ENCODE data around the gene GZMH.

DNA sequence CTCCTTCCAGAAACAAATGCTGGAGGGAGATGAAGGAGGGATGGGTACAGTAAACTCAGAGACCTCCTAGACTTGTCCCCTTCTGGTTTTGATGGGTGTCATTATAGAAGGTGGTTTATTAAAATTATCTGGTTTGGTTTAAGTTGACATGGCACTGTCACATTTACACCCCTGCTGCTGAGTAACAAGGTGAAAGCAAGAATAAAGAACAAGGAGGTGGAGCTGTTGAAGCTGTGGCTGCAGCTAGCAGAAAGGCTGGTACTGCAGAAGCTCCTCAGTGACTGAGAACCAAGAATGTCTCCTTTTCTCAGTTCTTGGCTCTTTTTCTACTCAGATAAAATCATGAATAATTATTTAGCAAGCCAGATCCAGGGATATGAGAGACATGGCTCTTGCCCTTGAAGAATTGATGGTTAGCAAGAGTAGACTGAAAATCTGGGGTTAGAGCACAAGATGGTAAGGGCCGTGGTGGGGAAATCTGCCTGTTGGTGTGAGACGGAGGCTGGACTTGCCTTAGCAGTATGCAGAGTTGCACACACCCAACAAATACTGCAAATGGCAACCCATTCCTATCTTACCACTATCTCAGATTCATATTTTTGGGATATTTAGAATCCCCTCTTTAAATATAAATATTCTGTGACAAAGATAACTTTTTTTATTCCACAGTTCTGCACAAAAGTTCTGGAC is at the start of gene GZMH:
- TF ChIP-seq, protein P1, sequence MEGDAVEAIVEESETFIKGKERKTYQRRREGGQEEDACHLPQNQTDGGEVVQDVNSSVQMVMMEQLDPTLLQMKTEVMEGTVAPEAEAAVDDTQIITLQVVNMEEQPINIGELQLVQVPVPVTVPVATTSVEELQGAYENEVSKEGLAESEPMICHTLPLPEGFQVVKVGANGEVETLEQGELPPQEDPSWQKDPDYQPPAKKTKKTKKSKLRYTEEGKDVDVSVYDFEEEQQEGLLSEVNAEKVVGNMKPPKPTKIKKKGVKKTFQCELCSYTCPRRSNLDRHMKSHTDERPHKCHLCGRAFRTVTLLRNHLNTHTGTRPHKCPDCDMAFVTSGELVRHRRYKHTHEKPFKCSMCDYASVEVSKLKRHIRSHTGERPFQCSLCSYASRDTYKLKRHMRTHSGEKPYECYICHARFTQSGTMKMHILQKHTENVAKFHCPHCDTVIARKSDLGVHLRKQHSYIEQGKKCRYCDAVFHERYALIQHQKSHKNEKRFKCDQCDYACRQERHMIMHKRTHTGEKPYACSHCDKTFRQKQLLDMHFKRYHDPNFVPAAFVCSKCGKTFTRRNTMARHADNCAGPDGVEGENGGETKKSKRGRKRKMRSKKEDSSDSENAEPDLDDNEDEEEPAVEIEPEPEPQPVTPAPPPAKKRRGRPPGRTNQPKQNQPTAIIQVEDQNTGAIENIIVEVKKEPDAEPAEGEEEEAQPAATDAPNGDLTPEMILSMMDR (IDR thresholded peaks at IDR 0.05; ENCODE audit: low read depth, low read length), result no peak
- TF ChIP-seq POLR2A (IDR thresholded peaks at IDR 0.05; ENCODE audit: extremely low read depth, insufficient read length), result no peak
- TF ChIP-seq, protein P2, sequence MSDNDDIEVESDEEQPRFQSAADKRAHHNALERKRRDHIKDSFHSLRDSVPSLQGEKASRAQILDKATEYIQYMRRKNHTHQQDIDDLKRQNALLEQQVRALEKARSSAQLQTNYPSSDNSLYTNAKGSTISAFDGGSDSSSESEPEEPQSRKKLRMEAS (IDR thresholded peaks at IDR 0.05; ENCODE audit: low read depth, low read length), result no peak
- TF ChIP-seq MYC (IDR thresholded peaks at IDR 0.05; ENCODE audit: low read depth, low read length), result no peak

All from NB4 (cell line).